ENCODE data around the gene ABCC1. TPM values are rescaled to one million over a fixed set of nuclear protein-coding genes. Genes with fewer than 3 reads are reported as not detected.

Gene ABCC1
- total RNA-seq (10 to 100 TPM; 23.2 to 38.8 (median 31.0) TPM), polyA plus RNA-seq (10 to 100 TPM; 12.4 to 21.7 (median 13.1) TPM)
- long read RNA-seq, donor 1 = 0 reads
- long read RNA-seq, donor 2, partial matches to known transcripts = 49 of 49 reads
- long read RNA-seq, donor 2, other reads (novel, unspliced or antisense) = 0 of 49 reads
- long read RNA-seq, donor 3 = 0 reads
- long read RNA-seq, donor 4, partial matches to known transcripts = 1 of 4 reads
- long read RNA-seq, donor 4, other reads (novel, unspliced or antisense) = 3 of 4 reads
- long read RNA-seq, donor 5, full-length matches to known transcripts = 10 of 29 reads
- long read RNA-seq, donor 5, partial matches to known transcripts = 9 of 29 reads
- long read RNA-seq, donor 5, other reads (novel, unspliced or antisense) = 10 of 29 reads
- long read RNA-seq, donor 6, partial matches to known transcripts = 1 of 5 reads
- long read RNA-seq, donor 6, other reads (novel, unspliced or antisense) = 4 of 5 reads
- long read RNA-seq, donor 7 = 0 reads
- long read RNA-seq, donor 8, partial matches to known transcripts = 20 of 20 reads
- long read RNA-seq, donor 8, other reads (novel, unspliced or antisense) = 0 of 20 reads
- long read RNA-seq, donor 9, partial matches to known transcripts = 6 of 7 reads
- long read RNA-seq, donor 9, other reads (novel, unspliced or antisense) = 0 of 7 reads
- long read RNA-seq, donor 10 = 0 reads

DNA sequence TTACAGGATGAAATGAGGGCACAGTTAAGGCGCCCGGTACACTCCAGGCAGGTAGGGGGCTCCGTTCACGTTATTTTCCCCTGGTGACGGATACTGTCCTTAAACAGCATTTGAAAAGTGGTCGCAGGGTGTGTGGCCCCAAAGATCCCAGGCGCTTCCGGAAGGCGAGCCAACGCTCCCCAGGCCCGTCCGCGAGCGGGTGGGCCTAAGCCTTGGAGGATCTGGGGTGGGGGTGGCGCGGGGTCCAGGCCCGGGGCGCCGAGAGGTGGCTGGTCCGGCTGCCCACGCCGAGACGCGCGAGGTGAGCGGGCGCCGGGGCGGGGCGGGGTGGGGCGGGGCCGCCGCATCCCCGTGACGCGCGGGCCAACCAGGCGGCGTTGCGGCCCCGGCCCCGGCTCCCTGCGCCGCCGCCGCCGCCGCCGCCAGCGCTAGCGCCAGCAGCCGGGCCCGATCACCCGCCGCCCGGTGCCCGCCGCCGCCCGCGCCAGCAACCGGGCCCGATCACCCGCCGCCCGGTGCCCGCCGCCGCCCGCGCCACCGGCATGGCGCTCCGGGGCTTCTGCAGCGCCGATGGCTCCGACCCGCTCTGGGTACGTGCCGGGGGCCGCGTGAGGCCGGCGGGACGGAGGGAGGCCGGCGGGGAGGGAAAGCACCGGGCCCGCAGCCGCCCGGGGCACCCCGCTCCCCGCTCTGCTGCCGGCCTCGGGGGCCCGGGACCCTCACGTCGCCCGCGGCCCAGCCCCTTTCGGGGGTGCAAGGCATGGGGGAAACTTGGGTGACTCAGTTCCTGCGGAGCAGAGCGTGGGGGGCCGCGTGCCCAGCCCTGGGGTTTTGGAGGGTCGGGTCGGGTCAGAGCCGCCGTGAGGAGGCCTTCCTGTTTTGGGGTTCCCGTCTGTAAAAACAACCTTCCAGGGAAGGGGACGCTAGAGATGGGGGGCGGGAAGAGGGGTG, at the start of gene ABCC1:
Gene ABCC1, plus strand, starts transcription at position 407 of the 951 bp plus-strand sequence. Its CDS starts 136 bp downstream, at position 543.
- H3K4me1 ChIP-seq (replicated peaks in 1 of 2) = peaks cover 19 to 38% of the 10 kb centered on the region in 2 donors
- no peak for TF ChIP-seq POLR2A (IDR thresholded peaks at IDR 0.05)
- TF ChIP-seq, protein P1, sequence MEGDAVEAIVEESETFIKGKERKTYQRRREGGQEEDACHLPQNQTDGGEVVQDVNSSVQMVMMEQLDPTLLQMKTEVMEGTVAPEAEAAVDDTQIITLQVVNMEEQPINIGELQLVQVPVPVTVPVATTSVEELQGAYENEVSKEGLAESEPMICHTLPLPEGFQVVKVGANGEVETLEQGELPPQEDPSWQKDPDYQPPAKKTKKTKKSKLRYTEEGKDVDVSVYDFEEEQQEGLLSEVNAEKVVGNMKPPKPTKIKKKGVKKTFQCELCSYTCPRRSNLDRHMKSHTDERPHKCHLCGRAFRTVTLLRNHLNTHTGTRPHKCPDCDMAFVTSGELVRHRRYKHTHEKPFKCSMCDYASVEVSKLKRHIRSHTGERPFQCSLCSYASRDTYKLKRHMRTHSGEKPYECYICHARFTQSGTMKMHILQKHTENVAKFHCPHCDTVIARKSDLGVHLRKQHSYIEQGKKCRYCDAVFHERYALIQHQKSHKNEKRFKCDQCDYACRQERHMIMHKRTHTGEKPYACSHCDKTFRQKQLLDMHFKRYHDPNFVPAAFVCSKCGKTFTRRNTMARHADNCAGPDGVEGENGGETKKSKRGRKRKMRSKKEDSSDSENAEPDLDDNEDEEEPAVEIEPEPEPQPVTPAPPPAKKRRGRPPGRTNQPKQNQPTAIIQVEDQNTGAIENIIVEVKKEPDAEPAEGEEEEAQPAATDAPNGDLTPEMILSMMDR (IDR thresholded peaks at IDR 0.05) = no peak
- 1 to 2% (median 1%) methylated on average over 7 to 111 of the region's 112 CpGs for WGBS, 4 donors
- DNase-seq = peak in 5 of 7 donors; percentile 21 to 54 (median 33)
- peak within 1 kb of the TSS; percentile 53 to 92 (median 78) for H3K27ac ChIP-seq
- no peaks in the 10 kb centered on the region for H3K27me3 ChIP-seq
- no peaks in the 10 kb centered on the region for H3K36me3 ChIP-seq (replicated peaks in 1 of 2)
- H3K9me3 ChIP-seq (replicated peaks in 1 of 3) = no peaks in the 10 kb centered on the region
- peak within 1 kb of the TSS; percentile 29 to 99 (median 74) for H3K4me3 ChIP-seq
- intact Hi-C loops (cut with DNase I) = loop anchor here in 1 of 2 donors (5.0 kb wide), 1 partner anchor 57 kb away; no protein-coding TSS in a partner anchor

DNA sequence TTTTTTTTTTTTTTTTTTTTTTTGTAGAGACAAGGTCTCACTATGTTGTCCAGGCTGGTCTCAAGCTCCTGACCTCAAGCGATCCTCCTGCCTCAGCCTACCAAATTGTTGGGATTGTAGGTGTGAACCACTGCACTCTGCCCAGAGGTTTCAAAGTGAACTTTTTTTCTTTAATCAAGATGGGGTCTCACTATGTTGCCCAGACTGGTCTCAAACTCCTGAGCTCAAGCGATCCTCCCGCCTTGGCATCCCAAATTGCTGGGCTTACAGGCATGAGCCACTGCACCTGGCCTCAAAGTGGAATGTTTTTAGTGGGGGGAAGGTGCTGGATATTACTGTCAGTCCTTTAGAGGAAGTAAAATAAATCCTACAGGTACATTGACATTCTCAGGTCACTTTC, 49.1 kb upstream of the ABCC1 start:
- WGBS, 4 donors = 91 to 95% (median 94%) methylated on average over 3 of the region's 3 CpGs
- no peak for DNase-seq
- intact Hi-C loops (cut with DNase I) = no loop called here

DNA sequence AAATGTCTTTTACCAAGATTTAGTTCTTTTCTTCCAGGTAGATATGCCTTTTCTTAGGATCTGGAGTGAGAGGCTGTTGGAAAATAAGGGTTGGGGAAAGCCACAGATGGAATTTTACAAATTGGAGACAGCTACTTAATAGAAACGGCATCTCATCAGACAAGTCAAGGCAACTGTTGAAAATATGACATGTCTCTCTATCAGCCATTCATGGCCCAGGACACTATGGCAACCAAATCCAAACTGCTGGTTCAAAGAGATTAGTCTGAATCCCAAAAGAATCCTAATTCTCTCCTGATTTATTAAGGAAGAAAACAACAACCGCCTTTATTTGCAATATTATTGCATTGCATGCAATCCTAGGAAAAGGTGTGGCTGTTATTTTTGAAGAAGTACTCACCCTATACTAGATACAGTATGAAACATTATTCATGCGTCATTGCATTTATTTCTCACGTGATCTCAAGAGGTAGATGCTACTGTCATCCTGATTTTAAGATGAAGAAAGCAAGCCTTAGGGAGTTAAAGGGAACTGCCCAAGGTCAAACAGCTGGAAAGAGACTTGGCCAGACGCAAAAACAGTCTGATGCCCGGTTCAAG, 48.4 kb upstream of the ABCC1 start:
- Histone ChIP-seq H3K27ac (no peak overlapping the region), H3K27me3 (no peaks in the 10 kb centered on the region), H3K9me3 (replicated peaks in 1 of 3) (no peaks in the 10 kb centered on the region), H3K4me1 (replicated peaks in 1 of 2) (no peaks in the 10 kb centered on the region), H3K36me3 (replicated peaks in 1 of 2) (no peaks in the 10 kb centered on the region), H3K4me3 (no peak overlapping the region)
- WGBS, 4 donors = 34 to 56% (median 44%) methylated on average over 6 of the region's 6 CpGs
- intact Hi-C loops (cut with DNase I) = no loop called here
- DNase-seq = peak in 1 of 7 donors; percentile 27
- TF ChIP-seq, protein P1 (IDR thresholded peaks at IDR 0.05) = no peak
- no peak for TF ChIP-seq POLR2A (IDR thresholded peaks at IDR 0.05)

More for the DNA sequence above, 49.1 kb upstream of the ABCC1 start:
- Histone ChIP-seq H3K4me1 (replicated peaks in 1 of 2) (no peaks in the 10 kb centered on the region), H3K27me3 (no peaks in the 10 kb centered on the region), H3K4me3 (no peak overlapping the region), H3K36me3 (replicated peaks in 1 of 2) (no peaks in the 10 kb centered on the region), H3K27ac (no peak overlapping the region), H3K9me3 (replicated peaks in 1 of 3) (no peaks in the 10 kb centered on the region)
- TF ChIP-seq POLR2A (IDR thresholded peaks at IDR 0.05) = no peak
- TF ChIP-seq, protein P1 (IDR thresholded peaks at IDR 0.05) = no peak

All from adrenal gland (tissue), 19 donors.